B cell (primary cell): ENCODE results near the gene NPAS3. TPM values are rescaled to one million over a fixed set of nuclear protein-coding genes. Genes with fewer than 3 reads are reported as not detected.

Source experiments
- ATAC-seq: fragments of 200-7000 bp; cut with Tn5 transposase; one replicate; pipeline ENCODE4 v1.10.0; 2021; ENCODE audit warnings: low read depth, mild to moderate bottlenecking, moderate number of reproducible peaks, moderate library complexity
- CTCF ChIA-PET: fragments of 350-600 bp; sonication (Branson Sonifier 250); formaldehyde crosslinking; loops from one replicate; lab custom pipeline; 2021; ENCODE audit warnings: antibody characterized with exemption, inconsistent platforms; lab: Charles Lee
- POLR2A ChIA-PET: fragments of 350-600 bp; sonication (Branson Sonifier 250); formaldehyde crosslinking; loops from one replicate; lab custom pipeline; 2021; ENCODE audit warnings: antibody characterized with exemption; lab: Charles Lee
- DNase-seq: peaks from one replicate; pipeline ENCODE4 v3.0.0; 2013
- H2AFZ ChIP-seq: 2 replicates; pipeline ENCODE4 v1.6.1; 2012; ENCODE audit warnings: mild to moderate bottlenecking, low read depth, low read length; ENCODE audit not compliant: insufficient read depth, poor library complexity, severe bottlenecking
- H3K27ac ChIP-seq, 2 donors: 1 replicate in 1 of 2; 2 replicates in 1 of 2; pipeline ENCODE4 v1.5.1; 2012 to 2013; ENCODE audit warnings: low read length in 2 of 2, mild to moderate bottlenecking in 2 of 2, moderate library complexity in 1 of 2
- H3K27me3 ChIP-seq, 4 experiments: fragments of 200-600 bp in 1 of 4; sonication (generic) in 1 of 4; replicated peaks in 1 of 4; 1 replicate in 2 of 4; 2 replicates in 2 of 4; pipeline versions ENCODE4 v1.6.1 to v1.7.0; 2013 to 2016; ENCODE audit warnings: low read length in 3 of 4, mild to moderate bottlenecking in 2 of 4, mixed read lengths in 1 of 4, moderate library complexity in 1 of 4; ENCODE audit not compliant: insufficient read depth in 4 of 4, control insufficient read depth in 3 of 4; ENCODE audit errors: control extremely low read depth in 1 of 4
- H3K36me3 ChIP-seq, 2 experiments: replicated peaks in 1 of 2; 1 replicate in 1 of 2; 2 replicates in 1 of 2; pipeline versions ENCODE4 v1.6.1 to v1.7.1; 2013; ENCODE audit warnings: low read length in 1 of 2; ENCODE audit not compliant: insufficient read depth in 2 of 2, control insufficient read depth in 1 of 2; ENCODE audit errors: control extremely low read depth in 1 of 2, extremely low read depth in 1 of 2
- H3K4me1 ChIP-seq, 2 donors: fragments of 200-600 bp in 1 of 2; sonication (generic) in 1 of 2; 1 replicate in 1 of 2; 2 replicates in 1 of 2; pipeline versions ENCODE4 v1.5.1 to v1.6.1; 2013 to 2017; ENCODE audit warnings: low read length in 2 of 2; ENCODE audit not compliant: control insufficient read depth in 2 of 2, insufficient read depth in 2 of 2
- H3K4me2 ChIP-seq: replicated peaks from 2 replicates; pipeline ENCODE3; 2012; ENCODE audit warnings: mild to moderate bottlenecking, low read depth, low read length; ENCODE audit not compliant: poor library complexity, severe bottlenecking
- H3K4me3 ChIP-seq, 5 experiments: fragments of 200-600 bp in 1 of 5; sonication (generic) in 1 of 5; 1 replicate in 3 of 5; 2 replicates in 2 of 5; pipeline versions ENCODE4 v1.5.1 to v1.7.0; 2011 to 2016; ENCODE audit warnings: low read length in 4 of 5, mild to moderate bottlenecking in 4 of 5, low read depth in 2 of 5, control low read depth in 1 of 5, moderate library complexity in 1 of 5; ENCODE audit not compliant: insufficient read depth in 1 of 5; ENCODE audit errors: control extremely low read depth in 1 of 5, extremely low read depth in 1 of 5
- H3K79me2 ChIP-seq: fragments of 200-600 bp; sonication (generic); one replicate; pipeline ENCODE4 v1.6.0; 2016; ENCODE audit warnings: low read length; ENCODE audit not compliant: control insufficient read depth, insufficient read depth
- H3K9ac ChIP-seq: fragments of 200-600 bp; sonication (generic); 2 replicates; pipeline ENCODE4 v1.6.1; 2017; ENCODE audit warnings: mild to moderate bottlenecking, low read length, moderate library complexity
- H3K9me3 ChIP-seq, 3 donors: one replicate each; pipeline versions ENCODE4 v1.6.1 to v1.7.1; 2013; ENCODE audit warnings: low read length in 2 of 3; ENCODE audit not compliant: control insufficient read depth in 2 of 3, insufficient read depth in 1 of 3; ENCODE audit errors: control extremely low read depth in 1 of 3
- H4K20me1 ChIP-seq: 2 replicates; pipeline ENCODE4 v1.6.0; 2012; ENCODE audit warnings: mild to moderate bottlenecking, low read length; ENCODE audit not compliant: insufficient read depth, control insufficient read depth, poor library complexity, severe bottlenecking
- H3K27ac Mint-ChIP-seq: one replicate; pipeline ENCODE4 v1.8.0; 2021; ENCODE audit warnings: mixed read lengths
- H3K27me3 Mint-ChIP-seq: one replicate; pipeline ENCODE4 v1.8.0; 2021; ENCODE audit warnings: mixed read lengths
- H3K4me1 Mint-ChIP-seq: one replicate; pipeline ENCODE4 v1.8.0; 2021; ENCODE audit warnings: mixed read lengths
- H3K4me3 Mint-ChIP-seq: one replicate; pipeline ENCODE4 v1.8.0; 2021; ENCODE audit warnings: mixed read lengths
- H3K9me3 Mint-ChIP-seq: one replicate; pipeline ENCODE4 v1.8.0; 2022; ENCODE audit warnings: mixed read lengths; ENCODE audit not compliant: insufficient read depth
- CTCF ChIP-seq: fragments of 200-600 bp; IDR thresholded peaks from one replicate; pipeline ENCODE4 v1.8.0; 2022; ENCODE audit warnings: antibody characterized with exemption, mild to moderate bottlenecking
- EZH2 ChIP-seq: IDR thresholded peaks from 2 replicates; pipeline ENCODE4 v1.6.1; 2012; ENCODE audit warnings: borderline replicate concordance, low read depth, mild to moderate bottlenecking, moderate library complexity, low read length; ENCODE audit not compliant: insufficient read depth, poor library complexity, severe bottlenecking
- WGBS: methylation state at CpG from one replicate; pipeline ENCODE4 v1.1.5; 2013; ENCODE audit warnings: missing lambda C conversion rate; ENCODE audit not compliant: insufficient coverage; 5-methylcytosine and 5-hydroxymethylcytosine counted together
- intact Hi-C: fragments of 100-400 bp; cut with micrococcal nuclease; formaldehyde crosslinking; loops from one replicate; pipeline ENCODE4 v1.10.0; 2022
- polyA plus RNA-seq: library from polyadenylated mRNA; depleted of rRNA; stranded (reverse); fragments of >200 nt; gene quantifications from 2 replicates; pipeline ENCODE4 v1.2.3, GENCODE V29; 2012
- total RNA-seq, 2 donors: library from RNA; stranded (reverse); fragments of 120-200 nt in 1 of 2; gene quantifications; 1 replicate in 1 of 2; 2 replicates in 1 of 2; pipeline versions ENCODE4 v1.2.3 to v1.2.4, GENCODE V29; 2013 to 2022

Gene NPAS3
- total and polyA plus RNA-seq, 2 donors (not counting 1 experiment from before 2014, with no cell fraction given): not detected

- no peaks in the 10 kb centered on the region for H4K20me1 ChIP-seq
- H3K9ac ChIP-seq: no peak overlapping the region
- H3K79me2 ChIP-seq: no peaks in the 10 kb centered on the region
- ChIA-PET CTCF (no interaction called here), POLR2A (no interaction called here)
- no peak overlapping the region for H2AFZ ChIP-seq
- Mint-ChIP-seq H3K9me3 (no peaks in the 10 kb centered on the region), H3K4me1 (no peaks in the 10 kb centered on the region), H3K27me3 (no peaks in the 10 kb centered on the region), H3K27ac (no peak overlapping the region), H3K4me3 (no peak overlapping the region)
- H3K9me3 ChIP-seq: no peaks in the 10 kb centered on the region
- TF ChIP-seq EZH2: no peak
- TF ChIP-seq CTCF: no peak
- no peak for ATAC-seq
- no peaks in the 10 kb centered on the region for H3K36me3 ChIP-seq
- H3K4me2 ChIP-seq: no peak overlapping the region
- no peak overlapping the region for H3K4me3 ChIP-seq
- intact Hi-C loops: no loop called here
- no CpG with 5 or more reads among the region's 2 CpGs for WGBS
- H3K27ac ChIP-seq: no peak overlapping the region
- no peaks in the 10 kb centered on the region for H3K27me3 ChIP-seq
- no peaks in the 10 kb centered on the region for H3K4me1 ChIP-seq
- no peak for DNase-seq
Measured at GRCh38 chr14:33218026-33218425, 279.3 kb downstream of the NPAS3 start.

DNA sequence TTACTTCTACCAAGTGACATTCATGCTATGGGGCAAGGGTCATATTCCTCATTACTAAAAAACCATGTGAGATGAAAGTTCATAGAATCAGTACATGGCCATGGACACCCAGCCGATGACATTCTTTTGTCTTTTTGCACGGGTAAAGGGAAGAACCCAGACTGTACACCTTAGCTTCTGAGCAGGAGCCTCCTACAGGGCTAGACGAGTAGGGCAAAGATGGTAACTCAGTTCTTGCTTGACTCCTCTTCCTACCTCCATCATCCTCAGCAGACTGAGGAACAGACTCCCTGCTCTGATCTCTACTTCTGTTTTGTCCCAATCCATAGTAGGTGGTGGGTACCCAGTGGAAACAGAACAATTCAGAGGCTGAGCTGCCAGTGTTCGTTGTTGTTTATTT lies 281.3 kb downstream of the NPAS3 start:
- ATAC-seq: no peak
- POLR2A ChIA-PET: no interaction called here
- WGBS: 97% methylated on average over 3 of the region's 4 CpGs
- Mint-ChIP-seq H3K27me3 (no peaks in the 10 kb centered on the region), H3K27ac (no peak overlapping the region), H3K4me1 (no peaks in the 10 kb centered on the region), H3K9me3 (no peaks in the 10 kb centered on the region), H3K4me3 (no peak overlapping the region)
- Histone ChIP-seq H3K4me2 (no peak overlapping the region), H3K9me3 (no peaks in the 10 kb centered on the region), H3K79me2 (no peaks in the 10 kb centered on the region), H4K20me1 (no peaks in the 10 kb centered on the region), H3K36me3 (no peaks in the 10 kb centered on the region), H3K9ac (no peak overlapping the region), H3K4me1 (no peaks in the 10 kb centered on the region), H3K27me3 (no peaks in the 10 kb centered on the region), H3K27ac (no peak overlapping the region), H3K4me3 (no peak overlapping the region), H2AFZ (no peak overlapping the region)
- no peak for DNase-seq
- intact Hi-C loops: no loop called here
- TF ChIP-seq EZH2 (no peak), CTCF (no peak)
- CTCF ChIA-PET: no interaction called here
